H1 (cell line): ENCODE measurements around the gene SPRED1. TPM values are rescaled to one million over a fixed set of nuclear protein-coding genes. Genes with fewer than 3 reads are reported as not detected.

Source experiments
- BCL11A ChIP-seq, 2 experiments: IDR thresholded peaks; one replicate each; pipeline ENCODE4 v1.6.1; 2011; ENCODE audit warnings: low read depth in 2 of 2, low read length in 2 of 2, mild to moderate bottlenecking in 2 of 2
- JUND ChIP-seq: IDR thresholded peaks from 2 replicates; pipeline ENCODE4 v1.6.1; 2011; ENCODE audit warnings: mild to moderate bottlenecking, improper control_type of control experiment, low read length
- POLR2A ChIP-seq, 2 experiments: IDR thresholded peaks; 1 replicate in 1 of 2; 2 replicates in 1 of 2; pipeline ENCODE4 v1.6.1; 2011; ENCODE audit warnings: low read depth in 2 of 2, low read length in 2 of 2, mild to moderate bottlenecking in 2 of 2; ENCODE audit errors: control extremely low read depth in 1 of 2
- RFX5 ChIP-seq: IDR thresholded peaks from 2 replicates; pipeline ENCODE4 v1.6.1; 2011; ENCODE audit warnings: low read depth, low read length, improper control_type of control experiment, borderline replicate concordance
- TAF7 ChIP-seq: optimal IDR thresholded peaks from 2 replicates; pipeline ENCODE3; 2011; ENCODE audit warnings: low read depth, mild to moderate bottlenecking, inconsistent platforms, low read length, moderate library complexity, borderline replicate concordance
- polyA plus RNA-seq, 7 experiments: library from polyadenylated mRNA; depleted of rRNA in 3 of 7; stranded (reverse) in 5 of 7; unstranded in 2 of 7; fragments of >200 nt in 5 of 7; fragments of 200-250 nt in 2 of 7; gene quantifications; 1 replicate in 5 of 7; 2 replicates in 1 of 7; 4 replicates in 1 of 7; pipeline versions ENCODE4 v1.2.1 to v1.2.3, GENCODE V29; 2011 to 2013; ENCODE audit warnings: missing spikeins in 2 of 7, mixed read lengths in 2 of 7
- total RNA-seq: library from RNA; stranded (reverse); fragmentation: NEBNext Ultra II Directional; extraction: Animal tissue kit (Norgen Biotek cat#: 25700); gene quantifications from 2 replicates; pipeline ENCODE4 v1.2.1, GENCODE V29; 2021
- TF ChIP-seq, protein P1 (sequence below): IDR thresholded peaks from 2 replicates; pipeline ENCODE4 v1.6.1; 2011; ENCODE audit warnings: low read depth, mild to moderate bottlenecking, low read length; ENCODE audit not compliant: insufficient read depth

The SPRED1 gene
- total and polyA plus RNA-seq, 2 of the 8 experiments (the other 6 are each of a cell fraction or from before 2014, with no cell fraction given), result 5.5 to 30.3 TPM

DNA sequence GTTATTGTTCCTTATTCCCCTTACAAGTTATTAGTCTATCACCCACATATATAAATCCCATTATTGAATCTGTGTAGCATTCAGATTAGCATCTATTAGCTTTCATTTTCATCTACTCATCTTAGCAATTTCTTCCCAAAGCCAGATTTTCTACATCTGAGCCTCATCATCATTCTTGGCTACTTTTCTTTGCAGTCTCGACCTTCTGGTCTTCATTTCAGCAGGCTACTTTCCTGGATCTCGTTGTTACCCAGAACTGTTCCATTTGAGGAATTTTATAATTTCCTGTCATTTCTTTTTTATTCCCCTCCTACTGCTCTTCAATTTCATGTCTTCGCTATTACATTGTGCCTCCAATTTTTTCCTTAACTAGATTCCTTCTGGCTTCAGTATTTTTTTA, 51.8 kb downstream of the SPRED1 start (continued):
- TF ChIP-seq, protein P1, sequence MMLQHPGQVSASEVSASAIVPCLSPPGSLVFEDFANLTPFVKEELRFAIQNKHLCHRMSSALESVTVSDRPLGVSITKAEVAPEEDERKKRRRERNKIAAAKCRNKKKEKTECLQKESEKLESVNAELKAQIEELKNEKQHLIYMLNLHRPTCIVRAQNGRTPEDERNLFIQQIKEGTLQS, result no peak
- TF ChIP-seq POLR2A (IDR thresholded peaks at IDR 0.05; ENCODE audit: control extremely low read depth in 1 of 2, low read depth in 2 of 2, low read length in 2 of 2), result no peak
- no peak for TF ChIP-seq JUND
- TF ChIP-seq RFX5, result no peak
- TF ChIP-seq TAF7, result no peak
- TF ChIP-seq BCL11A (IDR thresholded peaks at IDR 0.05; ENCODE audit: low read depth in 2 of 2, low read length in 2 of 2), result no peak
